Naive thymus-derived CD4-positive, alpha-beta T cell (primary cell): ENCODE results near the gene CXXC5. TPM values are rescaled to one million over a fixed set of nuclear protein-coding genes. Genes with fewer than 3 reads are reported as not detected.

ENCODE experiments used
- ATAC-seq: fragments of 150-1000 bp; cut with Tn5 transposase; 2 replicates; pipeline ENCODE4 v1.10.0; 2021; ENCODE audit warnings: mild to moderate bottlenecking, moderate library complexity
- CTCF ChIA-PET: fragments of 350-600 bp; sonication (Branson Sonifier 250); formaldehyde crosslinking; loops from one replicate; lab custom pipeline; 2021; ENCODE audit warnings: antibody characterized with exemption; lab: Charles Lee
- POLR2A ChIA-PET: fragments of 350-600 bp; sonication (Branson Sonifier 250); formaldehyde crosslinking; loops from one replicate; lab custom pipeline; 2021; ENCODE audit warnings: antibody characterized with exemption, inconsistent platforms; lab: Charles Lee
- DNase-seq, 9 donors: peaks; one replicate each; pipeline versions ENCODE4 v3.0.0 to v3.0.0-alpha.2; 2020 to 2022; ENCODE audit warnings: mixed read lengths in 1 of 9
- H3K27ac ChIP-seq: one replicate; pipeline ENCODE4 v1.7.0; 2013; ENCODE audit warnings: mild to moderate bottlenecking, low read depth, low read length, moderate library complexity
- H3K27me3 ChIP-seq, 2 donors: one replicate each; pipeline ENCODE4 v1.7.0; 2013; ENCODE audit warnings: low read length in 2 of 2, mild to moderate bottlenecking in 2 of 2, moderate library complexity in 2 of 2; ENCODE audit not compliant: control insufficient read depth in 2 of 2, insufficient read depth in 2 of 2
- H3K36me3 ChIP-seq, 3 experiments: 1 replicate in 2 of 3; 2 replicates in 1 of 3; pipeline ENCODE4 v1.7.0; 2013; ENCODE audit warnings: low read length in 3 of 3, mild to moderate bottlenecking in 3 of 3, moderate library complexity in 1 of 3; ENCODE audit not compliant: insufficient read depth in 3 of 3, control insufficient read depth in 2 of 3
- H3K4me1 ChIP-seq, 2 donors: one replicate each; pipeline ENCODE4 v1.7.0; 2013; ENCODE audit warnings: low read length in 2 of 2, mild to moderate bottlenecking in 2 of 2, moderate library complexity in 1 of 2; ENCODE audit not compliant: control insufficient read depth in 2 of 2, insufficient read depth in 2 of 2
- H3K4me3 ChIP-seq: 2 replicates; pipeline ENCODE4 v1.7.0; 2013; ENCODE audit warnings: mild to moderate bottlenecking, low read length
- H3K9me3 ChIP-seq, 3 experiments: 1 replicate in 2 of 3; 2 replicates in 1 of 3; pipeline ENCODE4 v1.7.0; 2013; ENCODE audit warnings: low read length in 3 of 3; ENCODE audit not compliant: control insufficient read depth in 2 of 3
- H3K27ac Mint-ChIP-seq, 9 donors: one replicate each; pipeline ENCODE4 v1.8.0; 2020 to 2022; ENCODE audit warnings: mixed read lengths in 9 of 9, mild to moderate bottlenecking in 8 of 9, moderate library complexity in 5 of 9, inconsistent platforms in 2 of 9
- H3K27me3 Mint-ChIP-seq, 5 donors: one replicate each; pipeline ENCODE4 v1.8.0; 2021 to 2022; ENCODE audit warnings: mixed read lengths in 5 of 5, mild to moderate bottlenecking in 1 of 5
- H3K36me3 Mint-ChIP-seq, 5 donors: one replicate each; pipeline ENCODE4 v1.8.0; 2020 to 2022; ENCODE audit warnings: mixed read lengths in 5 of 5, mild to moderate bottlenecking in 3 of 5, inconsistent platforms in 1 of 5
- H3K4me1 Mint-ChIP-seq, 7 donors: one replicate each; pipeline ENCODE4 v1.8.0; 2020 to 2022; ENCODE audit warnings: mixed read lengths in 7 of 7, mild to moderate bottlenecking in 3 of 7, inconsistent platforms in 1 of 7
- H3K4me3 Mint-ChIP-seq, 10 donors: one replicate each; pipeline ENCODE4 v1.8.0; 2020 to 2022; ENCODE audit warnings: mild to moderate bottlenecking in 10 of 10, mixed read lengths in 10 of 10, moderate library complexity in 6 of 10, inconsistent platforms in 2 of 10
- H3K9me3 Mint-ChIP-seq, 11 donors: one replicate each; pipeline ENCODE4 v1.8.0; 2020 to 2022; ENCODE audit warnings: mixed read lengths in 11 of 11, mild to moderate bottlenecking in 4 of 11, inconsistent platforms in 1 of 11, moderate library complexity in 1 of 11
- intact Hi-C, 2 donors: fragments of 100-400 bp; cut with micrococcal nuclease; formaldehyde crosslinking; loops; one replicate each; pipeline ENCODE4 v1.15.1; 2023
- polyA plus RNA-seq, 2 donors: library from polyadenylated mRNA; unstranded; fragments of 300-500 nt; fragmentation: Illumina TruSeq; gene quantifications; one replicate each; pipeline ENCODE4 v1.2.3, GENCODE V29; 2021
- total RNA-seq, 6 experiments: library from RNA in 5 of 6; stranded (reverse) in 5 of 6; gene quantifications; 1 replicate in 5 of 6; 2 replicates in 1 of 6; pipeline ENCODE4 v1.2.3 and lab custom pipeline; 2021 to 2026

The CXXC5 gene
- total and polyA plus RNA-seq, 7 experiments from 2014 or later = 0.73 to 21.4 (median 2.2) TPM

DNA sequence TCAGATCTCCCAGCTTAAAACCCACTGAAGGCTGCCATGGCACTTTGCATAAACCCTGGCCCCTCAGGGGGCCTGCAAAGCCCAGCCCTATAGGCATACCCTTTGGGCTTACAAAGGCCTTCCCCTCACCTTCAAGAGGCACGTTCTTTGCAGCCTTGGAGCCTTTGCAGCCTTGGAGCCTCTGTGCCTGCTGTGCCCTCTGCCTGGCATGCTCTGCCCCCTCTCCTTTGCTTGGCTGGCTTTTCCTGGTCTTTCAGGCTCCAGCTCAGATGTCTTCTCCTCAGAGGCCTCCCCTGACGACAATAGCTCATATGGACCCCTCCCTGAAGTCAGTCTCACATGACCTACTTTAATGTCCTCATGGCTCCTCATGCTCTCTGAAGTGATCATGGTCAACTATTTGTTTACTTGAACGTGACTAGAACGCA is 60.3 kb downstream of the CXXC5 start:
- intact Hi-C loops = no loop called here
- Mint-ChIP-seq H3K27ac (peak overlapping the region in 8 of 9 donors; percentile 13 to 87 (median 66)), H3K27me3 (peaks cover 0 to 48% (median 0%) of the 10 kb centered on the region in 5 donors), H3K4me3 (peak overlapping the region in 8 of 10 donors; percentile 40 to 81 (median 54)), H3K4me1 (peaks cover 10 to 38% (median 26%) of the 10 kb centered on the region in 7 donors), H3K9me3 (no peaks in the 10 kb centered on the region), H3K36me3 (peaks cover 0 to 2% (median 0%) of the 10 kb centered on the region in 5 donors)
- H3K4me1 ChIP-seq = peaks cover 14 to 19% of the 10 kb centered on the region in 2 donors
- no peak overlapping the region for H3K4me3 ChIP-seq
- POLR2A ChIA-PET = no interaction called here
- H3K27me3 ChIP-seq = no peaks in the 10 kb centered on the region
- H3K27ac ChIP-seq = peak overlapping the region; percentile 17
- no peaks in the 10 kb centered on the region for H3K9me3 ChIP-seq
- H3K36me3 ChIP-seq = no peaks in the 10 kb centered on the region
- CTCF ChIA-PET = no interaction called here
- DNase-seq (no peak), ATAC-seq (no peak)

DNA sequence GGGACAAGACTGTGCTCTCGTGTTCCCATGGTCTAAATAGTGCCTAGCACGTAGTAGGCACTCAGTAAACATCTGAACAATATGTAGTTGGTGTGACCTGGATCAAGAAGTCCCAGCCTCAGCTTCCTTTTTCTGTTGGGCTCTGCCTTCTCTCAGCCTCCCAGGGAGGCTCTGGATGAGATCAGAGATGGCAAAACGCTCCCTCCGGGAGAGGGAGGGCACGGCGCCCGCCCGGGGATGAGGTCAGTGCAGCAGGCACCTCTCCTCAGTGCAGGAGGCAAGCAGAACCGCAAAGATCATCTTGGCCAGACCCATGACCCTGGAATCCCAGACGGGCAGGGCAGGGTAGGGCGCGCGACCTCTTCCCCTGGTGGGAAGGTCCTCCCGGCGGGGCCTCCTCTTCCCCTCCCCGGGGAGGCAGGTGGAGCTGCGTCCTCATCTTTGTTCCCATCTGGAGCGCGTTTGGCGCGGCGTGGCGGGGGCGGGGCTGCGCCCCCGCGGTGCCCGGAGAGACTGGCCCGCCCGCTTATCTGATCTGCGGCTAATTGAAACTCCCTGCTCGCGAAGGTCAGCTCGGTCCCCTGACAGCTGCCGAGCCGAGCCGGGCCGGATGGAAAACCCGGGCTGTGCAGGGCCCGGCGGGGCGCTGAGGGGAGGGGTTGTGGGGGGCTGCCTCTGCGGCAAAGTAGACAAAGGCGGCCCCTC is 60.9 kb downstream of the CXXC5 start:
- Mint-ChIP-seq H3K4me1 (peaks cover 10 to 38% (median 26%) of the 10 kb centered on the region in 7 donors), H3K27me3 (peaks cover 0 to 47% (median 0%) of the 10 kb centered on the region in 5 donors), H3K36me3 (peaks cover 0 to 2% (median 0%) of the 10 kb centered on the region in 5 donors), H3K9me3 (no peaks in the 10 kb centered on the region), H3K4me3 (peak overlapping the region in 8 of 10 donors; percentile 29 to 81 (median 54)), H3K27ac (peak overlapping the region in 8 of 9 donors; percentile 13 to 87 (median 66))
- Histone ChIP-seq H3K36me3 (no peaks in the 10 kb centered on the region), H3K27ac (peak overlapping the region; percentile 17), H3K4me3 (no peak overlapping the region), H3K9me3 (no peaks in the 10 kb centered on the region), H3K27me3 (no peaks in the 10 kb centered on the region), H3K4me1 (peaks cover 14 to 19% of the 10 kb centered on the region in 2 donors)
- ChIA-PET POLR2A (no interaction called here), CTCF (no interaction called here)
- intact Hi-C loops = no loop called here
- ATAC-seq = no peak
- DNase-seq = no peak

DNA sequence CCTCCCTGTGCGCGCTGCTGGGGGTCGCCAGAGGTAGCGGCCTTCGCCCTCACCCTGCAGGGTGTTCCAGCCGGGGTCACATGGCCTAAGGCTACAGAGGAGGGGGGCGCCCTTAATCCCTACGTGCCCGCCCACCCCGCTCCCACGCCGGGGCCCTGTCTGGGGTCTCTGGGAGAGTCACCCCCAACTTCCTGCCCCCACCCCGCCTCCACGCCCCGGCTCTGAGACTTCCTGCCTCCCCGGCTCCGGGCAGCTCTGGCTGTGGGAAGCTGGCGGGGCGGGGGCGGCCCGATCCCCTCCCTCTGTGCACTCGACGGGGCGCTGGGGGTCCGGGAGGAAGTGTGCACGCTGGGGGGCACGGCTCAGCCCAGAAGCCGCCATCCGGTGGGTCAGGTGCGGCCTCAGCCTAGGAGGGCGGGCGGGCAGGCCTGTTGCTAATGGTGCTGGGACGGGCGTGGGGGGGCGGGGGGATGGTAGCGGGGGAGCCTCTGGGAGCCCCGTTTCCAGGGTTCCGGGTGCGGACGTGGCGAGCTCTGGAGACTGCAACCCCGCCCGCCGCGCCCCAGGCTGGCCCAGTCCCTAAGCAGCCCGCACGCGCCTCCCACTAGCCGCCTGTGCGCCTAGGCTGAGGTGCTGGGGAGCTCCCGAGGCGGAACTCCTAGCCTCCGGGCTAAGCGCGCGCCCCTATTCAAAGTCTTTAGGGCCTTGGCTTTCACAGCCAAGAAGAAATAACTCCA is 61.6 kb downstream of the CXXC5 start:
- H3K36me3 ChIP-seq = no peaks in the 10 kb centered on the region
- Mint-ChIP-seq H3K4me1 (peaks cover 10 to 38% (median 26%) of the 10 kb centered on the region in 7 donors), H3K27ac (peak overlapping the region in 7 of 9 donors; percentile 69 to 92 (median 86)), H3K27me3 (peaks cover 0 to 53% (median 0%) of the 10 kb centered on the region in 5 donors), H3K9me3 (no peaks in the 10 kb centered on the region), H3K36me3 (peaks cover 0 to 2% (median 0%) of the 10 kb centered on the region in 5 donors), H3K4me3 (peak overlapping the region; percentile 69 to 85 (median 80))
- H3K4me1 ChIP-seq = peaks cover 14 to 19% of the 10 kb centered on the region in 2 donors
- peak overlapping the region; percentile 58 for H3K4me3 ChIP-seq
- intact Hi-C loops = loop anchor here (1.0 to 5.0 kb wide), 7 partner anchors 12 to 405 kb away; partner anchors contain the start of genes CXXC5 (in 1 of the 2), PURA (in 1 of the 2) and UBE2D2 (in 1 of the 2)
- DNase-seq (peak in 7 of 9 donors; percentile 20 to 41 (median 37)), ATAC-seq (peak; percentile 1)
- ChIA-PET CTCF (interaction anchor here (1.0 to 1.6 kb wide), 2 partner anchors 56 to 74 kb away, joined by 3 to 6 read pairs; no protein-coding TSS in a partner anchor), POLR2A (interaction anchor here (0.7 to 1.5 kb wide), 3 partner anchors 24 to 147 kb away, joined by 3 to 4 read pairs (median 3); no protein-coding TSS in a partner anchor)
- no peaks in the 10 kb centered on the region for H3K27me3 ChIP-seq
- H3K9me3 ChIP-seq = no peaks in the 10 kb centered on the region
- H3K27ac ChIP-seq = peak overlapping the region; percentile 17

DNA sequence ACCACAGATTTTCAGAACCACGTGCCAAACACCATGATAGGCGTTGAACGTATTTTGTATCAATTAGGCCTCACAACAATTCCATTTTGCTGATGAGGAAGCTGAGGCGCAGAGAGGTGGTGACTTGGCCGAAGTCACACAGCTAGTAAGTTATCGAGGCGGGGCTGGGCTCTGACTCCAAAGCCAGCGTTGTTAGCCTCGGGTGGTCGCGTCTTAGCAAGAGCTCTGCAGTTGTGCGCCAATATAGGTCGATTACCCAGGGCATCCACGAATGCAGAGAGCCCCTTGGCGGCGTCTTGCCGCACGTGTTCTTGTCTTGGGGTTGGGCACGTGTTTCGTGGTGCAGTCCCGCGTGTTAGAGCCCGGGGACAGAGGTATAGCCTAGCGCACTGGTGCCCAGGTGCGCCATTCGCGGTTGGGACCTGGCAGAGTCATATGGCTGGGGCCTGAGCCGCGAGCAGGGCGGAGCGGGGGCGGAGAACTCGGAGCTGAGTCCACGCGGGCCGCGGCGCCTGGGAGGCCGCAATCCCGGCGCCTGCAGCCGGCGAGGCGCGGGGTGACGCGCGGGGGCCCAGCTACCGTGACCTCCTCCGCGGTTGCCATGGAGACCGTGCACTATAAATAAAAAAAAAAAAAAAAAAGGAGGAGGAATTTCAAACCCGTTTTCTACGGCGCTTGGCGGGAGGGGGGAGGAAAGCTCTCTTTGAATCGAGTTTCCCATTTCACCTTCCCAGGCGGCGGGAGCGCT is 62.3 kb downstream of the CXXC5 start:
- peak; percentile 83 for ATAC-seq
- no peaks in the 10 kb centered on the region for H3K9me3 ChIP-seq
- H3K36me3 Mint-ChIP-seq = peaks cover 0 to 2% (median 0%) of the 10 kb centered on the region in 5 donors

DNA sequence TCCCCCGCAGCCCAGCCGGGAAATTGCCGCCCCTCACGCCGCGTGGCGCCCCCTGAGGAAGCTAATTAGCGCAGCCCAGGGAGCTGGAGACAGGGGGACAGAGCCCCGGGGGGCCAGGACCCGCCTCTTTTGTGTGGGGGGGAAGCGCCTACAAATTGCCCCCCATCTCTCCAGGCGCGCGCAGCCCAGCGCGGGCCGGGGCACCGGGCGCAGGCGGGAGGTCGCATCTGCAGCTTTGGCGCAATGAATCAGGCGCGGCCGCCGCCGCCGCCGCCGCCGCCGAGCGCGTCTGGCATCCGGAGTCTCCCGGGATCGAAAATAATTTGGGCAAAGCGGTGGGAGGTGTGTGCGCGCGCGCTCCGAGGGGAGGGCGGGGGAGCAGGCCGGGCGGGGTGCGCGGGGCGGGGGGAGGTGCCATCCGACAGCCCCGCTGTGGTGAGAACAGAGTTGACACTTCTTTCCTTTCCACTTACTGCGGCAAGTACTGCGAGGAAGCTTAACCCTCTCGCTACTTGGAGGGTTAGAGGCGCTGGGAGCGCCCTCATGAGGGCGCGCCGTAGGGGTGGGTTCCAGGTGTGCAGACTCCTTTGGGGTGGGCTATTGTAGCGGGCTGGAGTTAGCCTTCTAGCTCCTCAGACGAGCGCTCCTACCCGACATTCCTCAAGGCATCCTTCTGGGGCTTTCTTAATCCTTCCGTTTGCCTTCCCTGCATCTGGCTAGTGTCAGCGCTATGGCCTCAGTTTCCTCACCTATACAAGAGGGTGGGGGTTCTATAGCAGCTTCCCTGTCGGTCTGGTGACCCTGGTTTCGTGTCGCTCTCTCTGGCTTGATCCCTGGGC is 63.1 kb downstream of the CXXC5 start:
- Histone ChIP-seq H3K9me3 (no peaks in the 10 kb centered on the region), H3K4me3 (peak overlapping the region; percentile 58), H3K27me3 (no peaks in the 10 kb centered on the region), H3K27ac (peak overlapping the region; percentile 63), H3K36me3 (no peaks in the 10 kb centered on the region), H3K4me1 (peaks cover 14 to 19% of the 10 kb centered on the region in 2 donors)
- peak; percentile 37 to 74 (median 53) for DNase-seq
- Mint-ChIP-seq H3K9me3 (no peaks in the 10 kb centered on the region), H3K4me3 (peak overlapping the region; percentile 74 to 85 (median 80)), H3K27ac (peak overlapping the region in 6 of 9 donors; percentile 25 to 87 (median 64)), H3K4me1 (peaks cover 10 to 31% (median 23%) of the 10 kb centered on the region in 7 donors), H3K27me3 (peaks cover 0 to 51% (median 0%) of the 10 kb centered on the region in 5 donors), H3K36me3 (peaks cover 0 to 2% (median 0%) of the 10 kb centered on the region in 5 donors)
- ATAC-seq = peak; percentile 75
- CTCF ChIA-PET = interaction anchor here (0.8 to 1.6 kb wide), 4 partner anchors 9 to 75 kb away, joined by 3 to 6 read pairs (median 4); no protein-coding TSS in a partner anchor
- POLR2A ChIA-PET = interaction anchor here (0.6 to 1.5 kb wide), 5 partner anchors 15 to 150 kb away, joined by 3 to 4 read pairs (median 3); no protein-coding TSS in a partner anchor
- intact Hi-C loops = loop anchor here (1.0 to 5.0 kb wide), 9 partner anchors 35 to 404 kb away; partner anchors contain the start of genes CXXC5 (in 1 of the 2), PURA (in 1 of the 2) and UBE2D2 (in 1 of the 2)

More for the DNA sequence above, 62.3 kb downstream of the CXXC5 start:
- no peaks in the 10 kb centered on the region for H3K9me3 Mint-ChIP-seq
- H3K4me1 Mint-ChIP-seq = peaks cover 10 to 36% (median 26%) of the 10 kb centered on the region in 7 donors
- DNase-seq = peak; percentile 48 to 75 (median 63)
- Histone ChIP-seq H3K4me1 (peaks cover 14 to 19% of the 10 kb centered on the region in 2 donors), H3K27me3 (no peaks in the 10 kb centered on the region), H3K27ac (peak overlapping the region; percentile 63), H3K36me3 (no peaks in the 10 kb centered on the region), H3K4me3 (peak overlapping the region; percentile 58)
- H3K27ac Mint-ChIP-seq = peak overlapping the region in 7 of 9 donors; percentile 69 to 92 (median 86)
- intact Hi-C loops = loop anchor here (1.0 to 5.0 kb wide), 10 partner anchors 13 to 404 kb away; partner anchors contain the start of genes CXXC5 (in 1 of the 2), PURA (in 1 of the 2) and UBE2D2 (in 1 of the 2)
- H3K27me3 Mint-ChIP-seq = peaks cover 0 to 53% (median 0%) of the 10 kb centered on the region in 5 donors
- ChIA-PET CTCF (interaction anchor here (0.8 to 1.6 kb wide), 5 partner anchors 8 to 74 kb away, joined by 3 to 6 read pairs (median 3); no protein-coding TSS in a partner anchor), POLR2A (interaction anchor here (0.6 to 1.5 kb wide), 4 partner anchors 19 to 148 kb away, joined by 3 to 4 read pairs (median 3); no protein-coding TSS in a partner anchor)
- H3K4me3 Mint-ChIP-seq = peak overlapping the region; percentile 69 to 85 (median 80)
